ENCODE data around the gene C11orf24. TPM values are rescaled to one million over a fixed set of nuclear protein-coding genes. Genes with fewer than 3 reads are reported as not detected.

Gene C11orf24
- total and polyA plus RNA-seq, 2 of the 8 experiments (the other 6 are each of a cell fraction or from before 2014, with no cell fraction given): 45.4 to 51.7 TPM

DNA sequence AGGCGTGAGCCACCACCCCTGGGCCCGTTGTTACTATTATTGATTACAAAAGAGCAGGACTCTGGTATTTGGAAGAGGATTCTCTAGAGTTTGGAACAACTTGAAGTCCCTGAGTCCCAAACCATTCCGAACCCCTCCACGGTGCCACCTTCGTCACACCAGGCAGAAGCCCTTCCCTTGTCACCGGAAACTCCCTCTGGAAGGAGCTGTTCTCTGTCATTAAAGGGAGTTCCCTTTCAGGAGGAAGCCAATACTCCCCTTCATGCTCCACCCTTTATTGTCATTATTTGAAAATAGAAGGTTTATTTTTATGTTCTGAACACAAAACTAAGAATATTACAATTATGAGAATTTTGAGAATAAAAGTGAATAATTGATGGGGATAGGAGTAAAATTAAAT is 5.1 kb upstream of the C11orf24 start:
- H2BK15ac ChIP-seq (ENCODE audit: low read length): no peak overlapping the region
- H3K79me2 ChIP-seq (ENCODE audit: control insufficient read depth in 1 of 2, insufficient read depth in 2 of 2, low read length in 2 of 2): no peaks in the 10 kb centered on the region; a peak in 1 of 4 replicates
- CTCF ChIA-PET (ENCODE audit: partially characterized antibody): interaction anchor here (4.4 kb wide), 1 partner anchor 21 kb away, joined by 29 read pairs; no protein-coding TSS in a partner anchor
- no peak overlapping the region for H3K4me2 ChIP-seq (ENCODE audit: insufficient read depth in 1 of 2, low read depth in 2 of 2, low read length in 2 of 2)
- peaks cover 0 to 3% (median 0%) of the 10 kb centered on the region in 4 experiments; a peak in 1 of 7 replicates for H3K4me1 ChIP-seq (replicated peaks in 1 of 4; ENCODE audit: control insufficient read depth in 3 of 4, insufficient read depth in 4 of 4, low read length in 3 of 4)
- no peak overlapping the region for H3K9ac ChIP-seq (replicated peaks in 1 of 4; ENCODE audit: extremely low read depth in 1 of 4, low read depth in 3 of 4, low read length in 3 of 4)
- H3K56ac ChIP-seq (replicated peaks; ENCODE audit: insufficient read length, low read depth, low read length): no peak overlapping the region
- WGBS, 2 experiments (ENCODE audit: extremely low coverage in 1 of 2, insufficient coverage in 1 of 2, insufficient read length in 1 of 2, insufficient replicate concordance in 2 of 2, low coverage in 1 of 2, low lambda C conversion rate in 2 of 2, missing lambda C conversion rate in 1 of 2): 89% methylated on average over 6 of the region's 6 CpGs; no CpG with 5 or more reads in 1 of the 2 experiments
- no peak for DNase-seq (ENCODE audit: low read depth in 1 of 2, low spot score in 2 of 2)
- FAIRE-seq: no peak
- no peak overlapping the region for H4K5ac ChIP-seq (ENCODE audit: insufficient read length, low read depth, low read length)
- H2BK120ac ChIP-seq (replicated peaks; ENCODE audit: low read depth, low read length): no peak overlapping the region
- TF ChIP-seq CHD1 (IDR thresholded peaks at IDR 0.05; ENCODE audit: low read depth, low read length): no peak
- H2BK20ac ChIP-seq (ENCODE audit: low read length): no peak overlapping the region
- no peak overlapping the region for H2BK12ac ChIP-seq (ENCODE audit: low read depth, low read length)
- H3K14ac ChIP-seq (ENCODE audit: insufficient read length): no peak overlapping the region
- no peak overlapping the region for H3K4me3 ChIP-seq (ENCODE audit: extremely low read depth in 1 of 4, insufficient read depth in 2 of 4, low read depth in 3 of 4, low read length in 4 of 4)
- no peak overlapping the region for H2AFZ ChIP-seq (ENCODE audit: low read length)
- H2BK5ac ChIP-seq (ENCODE audit: low read depth, low read length): no peak overlapping the region
- no peaks in the 10 kb centered on the region for H3K9me3 ChIP-seq (ENCODE audit: insufficient read depth in 2 of 2, low read depth in 1 of 2, low read length in 1 of 2)
- no peak overlapping the region for H4K8ac ChIP-seq (ENCODE audit: extremely low read depth, insufficient read depth, low read length)
- POLR2A ChIA-PET (ENCODE audit: partially characterized antibody): no interaction called here
- no peak overlapping the region for H2AK5ac ChIP-seq (ENCODE audit: low read depth, low read length)
- H3K79me1 ChIP-seq (ENCODE audit: low read depth, low read length): no peaks in the 10 kb centered on the region
- no peak overlapping the region for H3K18ac ChIP-seq (ENCODE audit: extremely low read depth, low read length)
- no peaks in the 10 kb centered on the region for H3K36me3 ChIP-seq (ENCODE audit: control insufficient read depth in 2 of 4, insufficient read depth in 4 of 4, low read length in 3 of 4)
- H3K23ac ChIP-seq (ENCODE audit: insufficient read length): no peak overlapping the region
- H4K20me1 ChIP-seq (replicated peaks in 1 of 2; ENCODE audit: control insufficient read depth in 1 of 2, insufficient read depth in 2 of 2, low read length in 2 of 2): no peaks in the 10 kb centered on the region
- H3K27me3 ChIP-seq (replicated peaks in 1 of 4; ENCODE audit: control insufficient read depth in 3 of 4, extremely low read depth in 1 of 4, insufficient read depth in 3 of 4, low read length in 3 of 4): no peaks in the 10 kb centered on the region
- H3K4ac ChIP-seq (replicated peaks; ENCODE audit: insufficient read length, low read depth, low read length): no peak overlapping the region
- no peak overlapping the region for H3K27ac ChIP-seq (ENCODE audit: low read depth, low read length)
- no peak overlapping the region for H4K91ac ChIP-seq (replicated peaks; ENCODE audit: insufficient read length, low read length)
- H3K23me2 ChIP-seq (ENCODE audit: low read depth, low read length): peaks cover 2% of the 10 kb centered on the region; the same call in 1 of the 2 replicates
